Stimulated activated CD4-positive, alpha-beta T cell treated with anti-CD3 and anti-CD28 coated beads, Interleukin-2, amount 100 ng/mL, for 4 hours (primary cell): Measurements from ENCODE around the gene ATP6V0A1.
"Not testable (repeated sequence)": the region's sequence is repeated elsewhere in the genome, so short reads cannot be mapped to it uniquely, and the experiment has no call there.

ENCODE experiments used
- DNase-seq: peaks from one replicate; pipeline ENCODE4 v3.0.0-alpha.2; 2020; ENCODE audit warnings: low read depth

Gene ATP6V0A1

GRCh38 chr17:42477173-42477572, 18.5 kb downstream of the ATP6V0A1 start:
- DNase-seq, result no peak

- not testable (repeated sequence) for DNase-seq
Measured at GRCh38 chr17:42477824-42478223, 19.1 kb downstream of the ATP6V0A1 start.

GRCh38 chr17:42484304-42484703, 25.6 kb downstream of the ATP6V0A1 start:
- peak; percentile 35 for DNase-seq

GRCh38 chr17:42485680-42486079, 27.0 kb downstream of the ATP6V0A1 start:
- no peak for DNase-seq

GRCh38 chr17:42488032-42488431, 29.4 kb downstream of the ATP6V0A1 start:
- DNase-seq, result no peak

GRCh38 chr17:42493319-42493718, 34.6 kb downstream of the ATP6V0A1 start:
- DNase-seq, result no peak

- DNase-seq, result no peak
Measured at GRCh38 chr17:42494673-42495072, 36.0 kb downstream of the ATP6V0A1 start.

- no peak for DNase-seq
Measured at GRCh38 chr17:42498828-42499227, 40.1 kb downstream of the ATP6V0A1 start.

GRCh38 chr17:42502091-42502490, 43.4 kb downstream of the ATP6V0A1 start:
- DNase-seq, result no peak

GRCh38 chr17:42502926-42503325, 44.2 kb downstream of the ATP6V0A1 start:
- no peak for DNase-seq

- DNase-seq, result no peak
Measured at GRCh38 chr17:42507671-42508070, 49.0 kb downstream of the ATP6V0A1 start.

- no peak for DNase-seq
Measured at GRCh38 chr17:42508426-42509165, 49.9 kb downstream of the ATP6V0A1 start.

- DNase-seq, result no peak
Measured at GRCh38 chr17:42509409-42509808, 50.7 kb downstream of the ATP6V0A1 start.

GRCh38 chr17:42509841-42510240, 51.2 kb downstream of the ATP6V0A1 start:
- no peak for DNase-seq

- DNase-seq, result no peak
Measured at GRCh38 chr17:42512246-42512645, 53.6 kb downstream of the ATP6V0A1 start.

GRCh38 chr17:42512733-42513251, 54.1 kb downstream of the ATP6V0A1 start:
- no peak for DNase-seq

GRCh38 chr17:42513686-42514085, 55.0 kb downstream of the ATP6V0A1 start:
- DNase-seq, result no peak

- DNase-seq, result no peak
Measured at GRCh38 chr17:42514279-42514678, 55.6 kb downstream of the ATP6V0A1 start.

- no peak for DNase-seq
Measured at GRCh38 chr17:42514867-42515266, 56.2 kb downstream of the ATP6V0A1 start.

- DNase-seq, result peak; percentile 66
Measured at GRCh38 chr17:42517516-42517915, 58.8 kb downstream of the ATP6V0A1 start.

GRCh38 chr17:42518046-42518754, 59.5 kb downstream of the ATP6V0A1 start:
- no peak for DNase-seq

GRCh38 chr17:42518755-42519545, 60.3 kb downstream of the ATP6V0A1 start:
- DNase-seq, result no peak
